HG03521 (cell line): ENCODE data around the gene UBR3.
"Not testable (repeated sequence)": the region's sequence is repeated elsewhere in the genome, so short reads cannot be mapped to it uniquely, and the experiment has no call there.

Experiments used
- ATAC-seq: cut with Tn5 transposase; IDR thresholded peaks from one replicate; pipeline ENCODE4 v1.9.1; 2021; ENCODE audit warnings: mild to moderate bottlenecking, moderate library complexity; ENCODE audit not compliant: unreplicated experiment

UBR3 gene

GRCh38 chr2:169822036-169822435, 5.2 kb upstream of the UBR3 start:
- no peak for ATAC-seq

GRCh38 chr2:169822785-169823392, 4.4 kb upstream of the UBR3 start:
- no peak for ATAC-seq

- ATAC-seq = no peak
These were observed 3.3 kb upstream of the UBR3 start for GRCh38 chr2:169823996-169824372.

GRCh38 chr2:169824373-169825333, 2.6 kb upstream of the UBR3 start, which contains the start of gene METTL5:
Gene METTL5 (minus strand): TSS chr2:169824905. CDS start chr2:169824597, 308 bp downstream.
- ATAC-seq = peak; percentile 50

GRCh38 chr2:169828141-169828811, 1.0 kb downstream of the UBR3 start:
- ATAC-seq = peak; percentile 3

- no peak for ATAC-seq
These were observed 7.1 kb downstream of the UBR3 start for GRCh38 chr2:169834401-169834800.

- no peak for ATAC-seq
These were observed 11.7 kb downstream of the UBR3 start for GRCh38 chr2:169838743-169839489.

- no peak for ATAC-seq
These were observed 12.9 kb downstream of the UBR3 start for GRCh38 chr2:169839954-169840746.

GRCh38 chr2:169840747-169841142, 13.5 kb downstream of the UBR3 start:
- ATAC-seq = no peak

GRCh38 chr2:169841625-169842024, 14.4 kb downstream of the UBR3 start:
- ATAC-seq = not testable (repeated sequence)

- ATAC-seq = no peak
These were observed 17.8 kb downstream of the UBR3 start for GRCh38 chr2:169845016-169845415.

GRCh38 chr2:169848959-169849693, 21.9 kb downstream of the UBR3 start:
- ATAC-seq = not testable (repeated sequence)

GRCh38 chr2:169849710-169850109, 22.5 kb downstream of the UBR3 start:
- no peak for ATAC-seq

- ATAC-seq = no peak
These were observed 25.9 kb downstream of the UBR3 start for GRCh38 chr2:169853041-169853668.

- not testable (repeated sequence) for ATAC-seq
These were observed 28.3 kb downstream of the UBR3 start for GRCh38 chr2:169855281-169856258.

- no peak for ATAC-seq
These were observed 32.2 kb downstream of the UBR3 start for GRCh38 chr2:169859423-169859822.

GRCh38 chr2:169860149-169860548, 32.9 kb downstream of the UBR3 start:
- no peak for ATAC-seq

GRCh38 chr2:169862816-169863215, 35.6 kb downstream of the UBR3 start:
- ATAC-seq = no peak
